ENCODE data around the gene KLHL12. TPM values are rescaled to one million over a fixed set of nuclear protein-coding genes. Genes with fewer than 3 reads are reported as not detected.

KLHL12 gene
- total and polyA plus RNA-seq, 2 of the 8 experiments (the other 6 are each of a cell fraction or from before 2014, with no cell fraction given), result 27.2 to 33.3 TPM

GRCh38 chr1:202858331-202858730 is 68.7 kb downstream of the KLHL12 start:
- no peak overlapping the region for H2BK5ac ChIP-seq (ENCODE audit: low read depth, low read length)
- H3K79me2 ChIP-seq (ENCODE audit: control insufficient read depth in 1 of 2, insufficient read depth in 2 of 2, low read length in 2 of 2), result peaks cover 3 to 25% of the 10 kb centered on the region in 2 experiments; a peak in 3 of 4 replicates
- H2AFZ ChIP-seq (ENCODE audit: low read length), result no peak overlapping the region
- no peak for DNase-seq (ENCODE audit: low read depth in 1 of 2, low spot score in 2 of 2)
- no peak overlapping the region for H2BK120ac ChIP-seq (replicated peaks; ENCODE audit: low read depth, low read length)
- no peak overlapping the region for H3K14ac ChIP-seq (ENCODE audit: insufficient read length)
- no peak for TF ChIP-seq KDM4A (IDR thresholded peaks at IDR 0.05; ENCODE audit: low read depth, low read length, severe bottlenecking)
- no peak for TF ChIP-seq EP300 (IDR thresholded peaks at IDR 0.05; ENCODE audit: borderline replicate concordance in 1 of 2, low read depth in 2 of 2, low read length in 2 of 2)
- TF ChIP-seq SP4 (IDR thresholded peaks at IDR 0.05; ENCODE audit: low read length), result no peak
- TF ChIP-seq CTBP2 (IDR thresholded peaks at IDR 0.05; ENCODE audit: borderline replicate concordance, insufficient read depth, insufficient read length, low read length), result no peak
- no peak for TF ChIP-seq RNF2 (IDR thresholded peaks at IDR 0.05; ENCODE audit: borderline replicate concordance, low read depth, low read length, missing control alignments, poor library complexity, severe bottlenecking)
- TF ChIP-seq TCF12 (IDR thresholded peaks at IDR 0.05; ENCODE audit: low read depth, low read length), result no peak
- no peak for TF ChIP-seq TAF7 (optimal IDR thresholded peaks at IDR 0.05; ENCODE audit: borderline replicate concordance, low read depth, low read length)
- no peak for TF ChIP-seq FOSL1 (IDR thresholded peaks at IDR 0.05; ENCODE audit: insufficient read depth, low read depth, low read length)
- no peak for TF ChIP-seq RFX5 (IDR thresholded peaks at IDR 0.05; ENCODE audit: borderline replicate concordance, low read depth, low read length)
- TF ChIP-seq JUND (IDR thresholded peaks at IDR 0.05; ENCODE audit: low read length), result no peak
- TF ChIP-seq SIX5 (IDR thresholded peaks at IDR 0.05; ENCODE audit: low read depth, low read length), result no peak
- TF ChIP-seq SRF (IDR thresholded peaks at IDR 0.05; ENCODE audit: low read depth, low read length), result no peak
- TF ChIP-seq CHD2 (IDR thresholded peaks at IDR 0.05; ENCODE audit: low read length), result no peak
- no peak for TF ChIP-seq POLR2AphosphoS5 (IDR thresholded peaks at IDR 0.05; ENCODE audit: low read depth, low read length)
- peaks cover 19% of the 10 kb centered on the region for H3K79me1 ChIP-seq (ENCODE audit: low read depth, low read length)
- H3K4me1 ChIP-seq (replicated peaks in 1 of 4; ENCODE audit: control insufficient read depth in 3 of 4, insufficient read depth in 4 of 4, low read length in 3 of 4), result peaks cover 0 to 8% (median 3%) of the 10 kb centered on the region in 4 experiments; a peak in 3 of 7 replicates
- 96% methylated on average over 6 of the region's 6 CpGs; no CpG with 5 or more reads in 1 of the 2 experiments for WGBS, 2 experiments (ENCODE audit: extremely low coverage in 1 of 2, insufficient coverage in 1 of 2, insufficient read length in 1 of 2, insufficient replicate concordance in 2 of 2, low coverage in 1 of 2, low lambda C conversion rate in 2 of 2, missing lambda C conversion rate in 1 of 2)
- H3K56ac ChIP-seq (replicated peaks; ENCODE audit: insufficient read length, low read depth, low read length), result no peak overlapping the region
- no peak overlapping the region for H3K4ac ChIP-seq (replicated peaks; ENCODE audit: insufficient read length, low read depth, low read length)
- peaks cover 1 to 8% of the 10 kb centered on the region in 2 experiments for H4K20me1 ChIP-seq (replicated peaks in 1 of 2; ENCODE audit: control insufficient read depth in 1 of 2, insufficient read depth in 2 of 2, low read length in 2 of 2)
- H3K23me2 ChIP-seq (ENCODE audit: low read depth, low read length), result 0 out of 2 replicates have a peak, but pooled peaks cover 2% of the 10 kb centered on the region
- no peak overlapping the region for H2BK12ac ChIP-seq (ENCODE audit: low read depth, low read length)
- H3K4me2 ChIP-seq (ENCODE audit: insufficient read depth in 1 of 2, low read depth in 2 of 2, low read length in 2 of 2), result no peak overlapping the region
- H4K91ac ChIP-seq (replicated peaks; ENCODE audit: insufficient read length, low read length), result no peak overlapping the region
- H3K23ac ChIP-seq (ENCODE audit: insufficient read length), result no peak overlapping the region
- H3K36me3 ChIP-seq (ENCODE audit: control insufficient read depth in 2 of 4, insufficient read depth in 4 of 4, low read length in 3 of 4), result peaks cover 18 to 39% (median 33%) of the 10 kb centered on the region in 4 experiments
- H4K5ac ChIP-seq (ENCODE audit: insufficient read length, low read depth, low read length), result no peak overlapping the region
- H2AK5ac ChIP-seq (ENCODE audit: low read depth, low read length), result no peak overlapping the region
- H3K27ac ChIP-seq (ENCODE audit: low read depth, low read length), result no peak overlapping the region
- no peak overlapping the region for H2BK15ac ChIP-seq (ENCODE audit: low read length)
- no peaks in the 10 kb centered on the region for H3K27me3 ChIP-seq (replicated peaks in 1 of 4; ENCODE audit: control insufficient read depth in 3 of 4, extremely low read depth in 1 of 4, insufficient read depth in 3 of 4, low read length in 3 of 4)
- H2BK20ac ChIP-seq (ENCODE audit: low read length), result no peak overlapping the region
- H3K18ac ChIP-seq (ENCODE audit: extremely low read depth, low read length), result no peak overlapping the region
- no peak overlapping the region for H3K4me3 ChIP-seq (ENCODE audit: extremely low read depth in 1 of 4, insufficient read depth in 2 of 4, low read depth in 3 of 4, low read length in 4 of 4)
- no peaks in the 10 kb centered on the region for H3K9me3 ChIP-seq (ENCODE audit: insufficient read depth in 2 of 2, low read depth in 1 of 2, low read length in 1 of 2)
- ChIA-PET CTCF (ENCODE audit: partially characterized antibody) (interaction anchor here (0.7 to 1.7 kb wide), 4 partner anchors 11 to 485 kb away, joined by 3 to 5 read pairs (median 3); no protein-coding TSS in a partner anchor), POLR2A (ENCODE audit: partially characterized antibody) (interaction anchor here (0.6 to 9.2 kb wide), 5 partner anchors 7 to 47 kb away, joined by 3 to 81 read pairs (median 3); partner anchors contain the start of genes KDM5B and PCAT6)
- H4K8ac ChIP-seq (ENCODE audit: extremely low read depth, insufficient read depth, low read length), result no peak overlapping the region
- H3K9ac ChIP-seq (replicated peaks in 1 of 4; ENCODE audit: extremely low read depth in 1 of 4, low read depth in 3 of 4, low read length in 3 of 4), result no peak overlapping the region
- no peak for FAIRE-seq
